Left hindlimb (tissue), 1 donor: ENCODE results near the gene SP3.

Experiments used
- DNase-seq: peaks from one replicate; pipeline ENCODE4 v3.0.0-alpha.2; 2018

Gene SP3

DNA sequence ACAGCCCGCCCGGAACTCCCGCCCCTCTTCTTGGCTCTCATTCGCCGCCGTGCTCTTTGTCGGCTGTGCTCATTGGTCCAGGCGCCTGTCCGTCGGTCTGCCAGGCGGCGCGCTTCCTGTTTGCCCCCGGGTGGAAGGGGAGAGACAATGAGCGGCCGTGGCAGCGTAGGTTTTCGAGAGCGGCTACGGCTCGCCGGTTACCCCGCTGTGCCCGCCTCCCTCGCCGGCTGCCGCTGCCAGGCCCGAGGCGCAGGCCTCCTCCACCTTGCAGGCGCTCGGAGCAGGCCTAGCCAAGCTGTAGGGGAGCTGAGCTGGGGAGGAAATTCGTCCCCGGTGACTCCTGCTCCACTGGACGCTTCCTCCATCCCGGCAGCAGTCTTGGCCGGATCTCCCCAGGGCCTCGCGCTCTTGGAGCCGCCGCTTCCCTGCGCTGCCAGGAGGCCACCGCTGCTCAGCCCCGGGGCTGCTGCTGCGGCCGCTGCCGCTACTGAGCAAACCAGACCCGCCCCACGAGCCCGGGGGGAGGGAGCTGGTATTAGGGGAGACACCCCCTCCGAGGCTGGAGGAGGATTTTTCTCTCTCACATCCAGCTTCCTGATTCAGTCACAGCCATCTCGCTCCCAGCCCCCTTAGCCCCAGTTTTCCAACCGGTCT lies at the start of gene SP3:
TSS of gene SP3 (minus strand) at position 2 of the 654 bp plus-strand sequence. CDS start 202 bp downstream, outside the sequence.
- peak; percentile 99 for DNase-seq

GRCh38 chr2:174014699-174015070 lies 49.5 kb upstream of the SP3 start:
- DNase-seq: peak; percentile 55

DNA sequence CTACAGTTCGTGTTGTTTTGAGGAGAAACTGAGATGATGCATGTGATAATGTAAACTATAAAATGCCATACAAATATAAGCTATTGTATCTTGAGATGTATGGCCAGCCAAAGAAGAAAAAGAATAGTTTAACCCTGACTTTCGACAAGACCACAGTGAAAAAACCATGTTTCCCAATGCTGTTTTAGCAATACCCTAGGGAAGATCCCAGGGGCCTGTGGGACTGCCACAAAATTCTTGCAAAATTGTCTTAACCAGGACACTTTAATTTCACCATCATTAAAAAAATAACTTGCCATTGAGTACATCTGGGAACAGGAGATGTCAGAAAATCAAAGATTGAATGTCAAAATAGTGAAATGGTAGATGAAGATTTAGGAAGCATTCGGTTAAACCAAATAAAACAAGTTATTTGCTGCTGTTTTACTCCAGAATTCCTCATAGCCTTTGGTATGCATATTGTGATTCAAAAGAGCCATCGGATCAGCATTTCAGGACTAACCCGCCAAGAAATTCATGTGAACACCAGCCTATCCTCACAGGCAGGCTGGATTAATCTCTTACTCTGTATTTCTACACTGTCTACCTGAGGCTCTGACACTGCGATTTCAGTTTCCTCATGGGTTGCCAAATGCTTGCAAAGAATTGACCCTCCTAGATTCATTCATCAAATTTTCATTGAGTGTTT lies 49.0 kb upstream of the SP3 start:
- no peak for DNase-seq

GRCh38 chr2:174013315-174013751 lies 48.2 kb upstream of the SP3 start:
- no peak for DNase-seq

GRCh38 chr2:174012347-174013314 lies 47.5 kb upstream of the SP3 start:
- DNase-seq: peak; percentile 90

GRCh38 chr2:174011796-174012195 lies 46.6 kb upstream of the SP3 start:
- no peak for DNase-seq

GRCh38 chr2:174011173-174011572 lies 46.0 kb upstream of the SP3 start:
- DNase-seq: no peak

- no peak for DNase-seq
Observed at GRCh38 chr2:174009488-174010223, 44.5 kb upstream of the SP3 start.

DNA sequence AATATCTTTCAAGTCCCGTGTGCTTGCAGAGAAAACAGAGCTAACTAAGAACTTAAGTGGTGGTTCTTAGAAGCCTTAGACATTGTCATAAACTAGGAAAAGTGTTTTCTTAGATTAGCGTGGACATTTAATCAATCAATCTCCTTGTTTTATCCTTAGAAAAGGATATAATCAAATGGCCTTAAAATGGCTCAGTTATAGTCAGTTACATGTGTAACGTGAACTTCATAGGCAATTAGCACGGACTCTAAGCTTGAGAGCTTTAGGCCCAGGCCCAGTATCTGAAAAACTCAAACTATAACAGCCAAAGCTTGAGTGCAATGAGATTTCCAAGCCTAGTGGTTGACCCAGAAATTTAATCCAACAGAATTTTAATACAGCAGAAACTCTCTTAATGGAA lies 43.5 kb upstream of the SP3 start:
- no peak for DNase-seq

DNA sequence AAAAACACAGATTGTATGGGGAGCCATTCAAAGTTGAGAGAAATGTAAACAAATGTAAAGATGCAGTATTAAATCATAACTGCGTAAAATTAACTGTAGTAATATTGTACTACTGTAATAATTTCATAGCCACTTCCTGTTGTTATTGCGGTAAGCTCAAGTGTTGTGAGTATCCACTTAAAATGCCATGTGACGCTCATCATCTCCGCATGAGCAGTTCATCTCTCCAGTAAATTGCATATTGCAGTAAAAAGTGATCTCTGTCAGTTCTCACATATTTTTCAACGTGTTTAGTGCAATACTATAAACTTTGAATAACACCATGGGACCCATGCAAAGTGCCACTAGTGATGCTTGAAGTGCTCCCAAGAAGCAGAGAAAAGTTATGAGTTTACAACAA lies 41.8 kb upstream of the SP3 start:
- no peak for DNase-seq

DNA sequence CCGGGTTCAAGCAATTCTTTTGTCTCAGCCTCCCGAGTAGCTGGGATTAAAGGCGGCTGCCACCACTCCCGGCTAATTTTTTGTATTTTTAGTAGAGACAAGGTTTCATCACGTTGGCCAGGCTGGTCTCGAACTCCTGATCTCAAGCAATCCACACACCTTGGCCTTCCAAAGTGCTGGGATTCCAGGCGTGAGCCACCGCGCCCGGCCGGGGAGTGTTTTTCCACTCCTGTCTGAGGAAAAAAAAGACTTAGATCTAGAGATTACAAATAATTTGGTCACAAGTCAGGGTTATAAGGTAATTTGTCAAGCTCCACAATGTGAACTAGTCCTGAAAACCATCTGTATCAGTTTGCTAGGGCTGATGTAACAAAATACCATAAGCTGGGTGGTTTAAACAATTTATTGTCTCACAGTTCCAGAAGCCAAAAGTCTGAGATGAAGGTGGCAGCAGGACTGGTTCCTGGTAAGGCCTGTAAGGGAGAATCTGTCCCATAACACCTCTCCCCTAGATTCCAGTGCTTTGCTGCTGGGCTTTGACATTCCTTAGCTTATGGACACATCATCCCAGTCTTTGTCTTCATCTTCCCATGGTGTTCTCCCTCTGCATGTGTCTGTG lies 40.7 kb upstream of the SP3 start:
- no peak for DNase-seq

- DNase-seq: no peak
Observed at GRCh38 chr2:174004905-174005605, 39.9 kb upstream of the SP3 start.

- DNase-seq: no peak
Observed at GRCh38 chr2:174003720-174004695, 38.8 kb upstream of the SP3 start.

DNA sequence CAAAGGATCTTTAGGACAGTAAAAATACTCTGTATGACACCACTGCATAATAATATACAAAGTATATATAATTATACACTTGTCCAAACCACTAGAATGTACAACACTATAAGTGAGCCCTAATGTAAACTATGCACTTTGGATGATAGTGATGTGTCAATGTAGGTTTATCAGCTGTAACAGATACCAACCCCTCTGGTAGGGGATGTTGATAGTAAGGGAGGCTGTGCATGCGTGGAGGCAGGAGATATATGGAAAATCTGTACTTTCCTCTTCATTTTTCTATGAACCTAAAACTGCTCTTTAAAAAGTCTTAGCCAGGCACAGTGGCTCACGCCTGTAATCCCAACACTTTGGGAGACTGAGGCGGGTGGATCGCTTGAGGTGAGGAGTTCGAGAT lies 37.5 kb upstream of the SP3 start:
- no peak for DNase-seq

- DNase-seq: no peak
Observed at GRCh38 chr2:174001107-174001506, 35.9 kb upstream of the SP3 start.

GRCh38 chr2:173999724-174000123 lies 34.6 kb upstream of the SP3 start:
- no peak for DNase-seq

GRCh38 chr2:173999272-173999671 lies 34.1 kb upstream of the SP3 start:
- no peak for DNase-seq

- DNase-seq: no peak
Observed at GRCh38 chr2:173998386-173998785, 33.2 kb upstream of the SP3 start.

GRCh38 chr2:173997753-173998152 lies 32.6 kb upstream of the SP3 start:
- no peak for DNase-seq

DNA sequence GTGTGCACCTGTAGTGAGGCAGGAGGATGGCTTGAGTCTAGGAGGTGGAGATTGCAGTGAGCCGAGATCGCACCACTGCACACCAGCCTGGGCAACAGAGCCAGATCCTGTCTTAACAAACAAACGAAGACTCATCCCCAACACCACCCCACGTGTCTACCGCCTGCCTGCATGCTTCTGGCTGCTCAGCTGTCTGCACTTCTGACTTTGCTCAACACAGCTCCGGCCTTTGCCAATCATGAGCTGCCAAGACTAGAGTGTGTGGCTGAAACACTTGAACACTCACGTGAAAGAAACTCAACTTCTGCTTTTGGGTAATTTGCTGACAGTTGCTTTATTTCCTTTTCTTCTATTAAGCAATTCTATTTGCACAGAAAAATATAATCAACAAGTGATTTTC lies 32.1 kb upstream of the SP3 start:
- DNase-seq: peak; percentile 62
